HFFc6 (cell line): ENCODE results near the gene MMD. TPM values are rescaled to one million over a fixed set of nuclear protein-coding genes. Genes with fewer than 3 reads are reported as not detected.

ENCODE experiments used
- DNase-seq: peaks from one replicate; pipeline ENCODE4 v3.0.0-alpha.2; 2018
- H3K27ac Mint-ChIP-seq: 2 replicates; pipeline ENCODE4 v1.8.0; 2020; ENCODE audit warnings: mild to moderate bottlenecking, mixed read lengths
- H3K27me3 Mint-ChIP-seq: 2 replicates; pipeline ENCODE4 v1.8.0; 2021; ENCODE audit warnings: mild to moderate bottlenecking, moderate library complexity, mixed read lengths; ENCODE audit not compliant: insufficient read depth
- H3K36me3 Mint-ChIP-seq: 2 replicates; pipeline ENCODE4 v1.8.0; 2021; ENCODE audit warnings: low read depth, mixed read lengths
- H3K4me1 Mint-ChIP-seq: 2 replicates; pipeline ENCODE4 v1.8.0; 2020; ENCODE audit warnings: low read depth, mixed read lengths
- H3K4me3 Mint-ChIP-seq: 2 replicates; pipeline ENCODE4 v1.8.0; 2020; ENCODE audit warnings: mild to moderate bottlenecking, moderate library complexity, mixed read lengths
- H3K9me3 Mint-ChIP-seq: 2 replicates; pipeline ENCODE4 v1.8.0; 2020; ENCODE audit warnings: mild to moderate bottlenecking, mixed read lengths
- total RNA-seq, 6 experiments: library from RNA; stranded (reverse); fragmentation: NEBNext Ultra II Directional; extraction: Animal tissue kit (Norgen Biotek cat#: 25700); gene quantifications; 2 replicates in 1 of 6; 3 replicates in 5 of 6; pipeline ENCODE4 v1.2.3, GENCODE V29; 2021
- TF ChIP-seq, protein P1 (sequence below): fragments of 200-600 bp; sonication (generic); IDR thresholded peaks from 2 replicates; pipeline ENCODE4 v1.5.0; 2021; ENCODE audit warnings: antibody characterized with exemption, mild to moderate bottlenecking

MMD gene
- total RNA-seq, 6 experiments from 2014 or later = 2.1 to 4.0 (median 3.6) TPM

DNA sequence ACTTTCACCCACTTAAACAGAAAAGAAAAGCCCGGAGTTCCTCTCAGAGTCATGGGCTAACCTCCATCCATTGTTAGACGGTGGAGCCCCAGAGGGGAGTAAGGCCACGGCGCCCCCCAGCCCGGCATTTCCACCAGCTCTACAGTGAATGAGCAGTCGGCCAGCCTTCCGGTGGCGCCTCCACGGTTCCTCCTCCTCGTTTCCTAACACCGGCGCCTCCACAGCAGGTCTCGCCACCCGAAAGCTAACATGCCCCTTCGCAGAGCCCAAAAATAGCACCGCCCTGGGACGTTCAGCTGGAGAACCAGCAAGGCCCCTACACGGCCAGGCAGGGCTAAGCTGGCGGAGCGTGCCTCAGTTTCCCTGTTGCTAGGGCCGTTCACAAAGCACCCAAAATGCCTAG is 858 bp downstream of the MMD start:
- DNase-seq = no peak
- Mint-ChIP-seq H3K9me3 (no peaks in the 10 kb centered on the region), H3K4me3 (peak overlapping the region; percentile 81), H3K4me1 (0 out of 2 replicates have a peak, but pooled peaks cover 5% of the 10 kb centered on the region), H3K27me3 (peaks cover 7% of the 10 kb centered on the region), H3K27ac (no peak overlapping the region), H3K36me3 (no peaks in the 10 kb centered on the region)
- TF ChIP-seq, protein P1, sequence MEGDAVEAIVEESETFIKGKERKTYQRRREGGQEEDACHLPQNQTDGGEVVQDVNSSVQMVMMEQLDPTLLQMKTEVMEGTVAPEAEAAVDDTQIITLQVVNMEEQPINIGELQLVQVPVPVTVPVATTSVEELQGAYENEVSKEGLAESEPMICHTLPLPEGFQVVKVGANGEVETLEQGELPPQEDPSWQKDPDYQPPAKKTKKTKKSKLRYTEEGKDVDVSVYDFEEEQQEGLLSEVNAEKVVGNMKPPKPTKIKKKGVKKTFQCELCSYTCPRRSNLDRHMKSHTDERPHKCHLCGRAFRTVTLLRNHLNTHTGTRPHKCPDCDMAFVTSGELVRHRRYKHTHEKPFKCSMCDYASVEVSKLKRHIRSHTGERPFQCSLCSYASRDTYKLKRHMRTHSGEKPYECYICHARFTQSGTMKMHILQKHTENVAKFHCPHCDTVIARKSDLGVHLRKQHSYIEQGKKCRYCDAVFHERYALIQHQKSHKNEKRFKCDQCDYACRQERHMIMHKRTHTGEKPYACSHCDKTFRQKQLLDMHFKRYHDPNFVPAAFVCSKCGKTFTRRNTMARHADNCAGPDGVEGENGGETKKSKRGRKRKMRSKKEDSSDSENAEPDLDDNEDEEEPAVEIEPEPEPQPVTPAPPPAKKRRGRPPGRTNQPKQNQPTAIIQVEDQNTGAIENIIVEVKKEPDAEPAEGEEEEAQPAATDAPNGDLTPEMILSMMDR = no peak

DNA sequence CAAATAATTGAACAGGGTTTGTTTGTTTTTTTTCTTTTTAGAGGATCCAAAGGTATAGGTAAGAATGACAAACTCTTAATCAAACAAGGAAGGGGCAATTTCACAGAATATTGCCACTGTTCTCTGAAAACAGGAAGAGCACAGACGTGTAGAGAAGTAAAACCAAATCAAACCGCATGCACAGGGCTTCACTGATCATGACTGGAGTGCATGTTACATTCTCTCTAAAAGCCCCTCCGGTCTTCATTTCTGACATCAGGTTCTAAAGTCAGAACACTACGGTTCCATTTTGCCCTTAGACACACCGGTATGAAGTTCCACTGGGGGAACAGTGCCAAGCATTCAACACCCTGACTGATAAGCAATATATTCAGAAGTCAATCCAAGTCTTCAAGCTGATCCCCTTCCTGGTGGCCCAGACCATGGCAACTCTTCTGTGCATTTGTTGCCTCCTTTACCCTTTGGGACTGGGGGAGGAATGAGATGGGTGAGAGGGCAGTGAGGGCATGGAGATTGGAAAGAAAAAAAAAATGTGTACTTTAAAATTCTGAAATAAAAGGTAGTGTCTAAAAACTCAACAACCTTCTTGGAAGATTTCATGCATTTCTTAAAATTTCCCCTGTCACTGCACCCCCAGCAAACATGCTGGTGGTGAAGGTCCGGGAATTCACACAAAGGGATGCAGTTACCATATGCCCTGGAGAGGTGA is 1.4 kb downstream of the MMD start:
- no peak for DNase-seq
- no peaks in the 10 kb centered on the region for H3K9me3 Mint-ChIP-seq
- H3K36me3 Mint-ChIP-seq = no peaks in the 10 kb centered on the region
- no peak overlapping the region for H3K27ac Mint-ChIP-seq
- TF ChIP-seq, protein P1 = no peak
- H3K4me1 Mint-ChIP-seq = 0 out of 2 replicates have a peak, but pooled peaks cover 5% of the 10 kb centered on the region
- peak overlapping the region; percentile 81 for H3K4me3 Mint-ChIP-seq
- H3K27me3 Mint-ChIP-seq = peaks cover 7% of the 10 kb centered on the region

DNA sequence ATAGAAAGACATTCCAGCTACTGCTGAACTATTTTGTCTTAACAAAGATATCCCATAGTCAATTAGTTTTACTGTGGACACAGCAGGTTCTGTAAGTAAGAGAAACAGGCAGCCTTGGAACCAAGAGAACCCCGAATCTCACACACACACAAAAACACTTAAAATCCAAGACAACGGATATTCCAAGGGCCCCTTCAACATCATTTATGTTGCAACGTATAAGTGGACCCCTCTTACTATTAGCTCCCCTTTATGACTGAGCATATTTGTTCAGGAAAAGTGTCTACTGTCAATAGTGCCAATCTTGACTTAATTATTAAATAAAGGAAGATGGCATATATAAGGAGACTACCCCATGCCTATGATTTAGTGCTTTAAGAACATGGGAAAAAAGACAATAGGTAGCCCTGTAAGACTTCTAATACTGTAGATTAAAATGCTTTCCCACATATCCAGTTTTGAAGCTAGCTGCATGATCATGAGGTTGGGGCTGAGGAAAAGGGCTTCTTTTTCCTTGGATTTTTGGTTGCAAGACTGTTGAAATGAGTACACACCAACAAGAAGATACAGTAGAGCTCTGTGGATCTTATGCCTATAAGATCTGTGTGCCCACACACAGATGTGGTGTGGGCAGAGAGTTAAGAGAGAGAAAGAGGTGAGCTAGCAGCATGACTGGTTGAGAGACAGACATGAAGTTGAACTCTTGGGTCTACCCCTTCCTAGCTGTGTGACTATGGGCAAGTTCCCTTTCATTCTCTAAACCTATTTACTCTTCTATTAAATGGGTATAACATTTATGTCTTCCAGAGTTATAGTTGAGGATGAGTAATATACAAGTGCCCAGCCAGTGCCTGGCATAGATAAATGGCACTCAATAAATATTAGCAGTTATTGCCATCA is 3.0 kb downstream of the MMD start:
- Mint-ChIP-seq H3K9me3 (no peaks in the 10 kb centered on the region), H3K36me3 (no peaks in the 10 kb centered on the region), H3K27ac (no peak overlapping the region), H3K4me3 (no peak overlapping the region), H3K4me1 (0 out of 2 replicates have a peak, but pooled peaks cover 5% of the 10 kb centered on the region), H3K27me3 (peaks cover 7% of the 10 kb centered on the region; the same call in 1 of the 2 replicates)
- DNase-seq = no peak
- TF ChIP-seq, protein P1 = no peak

DNA sequence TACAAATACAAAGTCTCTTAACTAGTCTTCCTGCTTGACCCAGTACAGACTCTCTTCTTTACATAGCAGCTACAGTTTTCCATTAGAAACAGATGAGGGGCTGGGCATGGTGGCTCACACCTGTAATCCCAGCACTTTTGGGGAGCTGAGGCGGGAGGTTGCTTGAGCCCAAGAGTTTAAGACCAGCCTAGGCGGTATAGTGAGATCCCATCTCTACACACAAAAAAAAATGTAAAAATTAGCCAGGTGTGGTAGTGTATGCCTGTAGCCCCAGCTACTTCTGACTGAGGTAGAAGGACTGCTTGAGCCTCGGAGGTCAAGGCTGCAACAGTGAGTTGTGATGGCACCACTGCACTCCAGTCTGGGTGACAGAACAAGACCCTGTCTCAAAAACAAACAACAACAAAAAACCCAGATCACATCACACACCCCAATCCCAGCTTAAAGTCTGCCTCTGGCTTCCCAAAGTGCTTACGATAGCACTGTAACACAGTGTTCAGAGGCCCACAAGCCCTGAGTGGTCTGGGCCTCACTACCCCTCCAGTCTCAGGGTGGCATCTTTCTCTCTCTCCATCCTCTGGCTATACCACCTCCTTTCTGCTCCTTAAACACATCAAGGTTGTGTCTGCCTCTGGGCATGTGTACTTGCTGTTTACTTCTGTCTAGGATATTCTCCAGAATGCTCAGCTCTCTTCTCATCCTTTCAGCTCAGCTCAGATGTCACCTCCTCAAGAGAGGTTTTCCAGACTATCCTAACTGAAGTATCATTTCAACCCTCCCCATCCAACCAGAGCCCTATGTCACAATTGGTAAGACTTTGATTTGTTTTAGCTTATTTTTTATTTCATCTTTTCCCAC is 4.0 kb downstream of the MMD start:
- H3K27me3 Mint-ChIP-seq = peaks cover 7% of the 10 kb centered on the region; the same call in 1 of the 2 replicates
- TF ChIP-seq, protein P1 = no peak

DNA sequence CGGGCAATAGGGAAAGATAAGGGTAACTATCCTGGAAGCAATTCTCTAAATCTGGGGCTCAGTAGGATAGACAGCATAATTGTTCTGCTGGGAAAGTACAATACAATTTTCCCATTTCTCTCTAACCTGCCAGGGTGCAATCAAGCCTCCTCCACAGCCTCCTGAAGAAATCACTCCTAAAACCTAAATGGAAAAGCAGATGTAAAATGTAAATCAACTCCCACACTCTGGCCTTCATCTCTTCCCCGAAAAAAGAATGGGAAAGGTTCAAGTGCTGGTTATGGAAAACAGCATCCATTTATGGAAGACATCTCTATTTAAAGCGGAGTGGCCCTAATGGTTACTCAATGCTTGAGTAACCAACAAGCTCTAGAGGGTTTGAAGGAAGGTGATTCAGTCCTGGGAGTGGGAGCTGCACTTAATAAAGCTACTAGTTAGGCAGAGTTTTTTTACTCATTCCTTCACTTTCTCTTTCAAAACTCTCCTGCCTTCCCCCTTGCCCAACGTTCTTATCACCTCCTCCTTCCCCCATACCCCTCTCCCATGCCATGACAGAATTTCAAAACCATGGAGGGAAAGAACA is 5.1 kb downstream of the MMD start:
- no peak overlapping the region for H3K4me3 Mint-ChIP-seq
- H3K27me3 Mint-ChIP-seq = peaks cover 7% of the 10 kb centered on the region; the same call in 1 of the 2 replicates
- H3K9me3 Mint-ChIP-seq = no peaks in the 10 kb centered on the region
- no peak overlapping the region for H3K27ac Mint-ChIP-seq
- H3K36me3 Mint-ChIP-seq = no peaks in the 10 kb centered on the region
- no peak for DNase-seq
- H3K4me1 Mint-ChIP-seq = 0 out of 2 replicates have a peak, but pooled peaks cover 5% of the 10 kb centered on the region
- TF ChIP-seq, protein P1 = no peak

More for the DNA sequence above, 4.0 kb downstream of the MMD start:
- H3K9me3 Mint-ChIP-seq = no peaks in the 10 kb centered on the region
- DNase-seq = no peak
- no peak overlapping the region for H3K27ac Mint-ChIP-seq
- H3K4me1 Mint-ChIP-seq = 0 out of 2 replicates have a peak, but pooled peaks cover 5% of the 10 kb centered on the region
- H3K4me3 Mint-ChIP-seq = no peak overlapping the region
- no peaks in the 10 kb centered on the region for H3K36me3 Mint-ChIP-seq
